ENCODE measurements around the gene INO80C.
"Not testable (repeated sequence)": the region's sequence is repeated elsewhere in the genome, so short reads cannot be mapped to it uniquely, and the experiment has no call there.

The INO80C gene

DNA sequence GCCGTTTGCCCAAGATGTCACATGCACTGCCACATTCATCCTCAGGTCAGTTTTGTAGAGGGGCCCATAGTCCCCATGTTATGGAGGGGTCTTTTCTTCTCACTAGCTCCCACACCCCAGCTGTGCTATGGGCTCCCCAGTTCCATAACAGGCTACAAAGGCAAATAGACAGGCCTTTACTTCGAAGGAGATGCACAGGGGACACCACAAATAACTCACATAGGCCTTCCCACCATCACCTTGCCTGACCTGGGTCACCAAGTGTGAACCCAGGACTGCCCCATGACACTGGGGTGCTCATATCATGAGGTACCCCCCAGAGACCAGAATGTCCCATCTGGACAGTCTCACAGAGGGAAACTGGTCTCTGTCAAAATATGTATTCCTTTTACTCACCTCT lies 15.0 kb upstream of the INO80C start:
- DNase-seq, result no peak

- DNase-seq, result no peak
Measured at GRCh38 chr18:35511833-35512232, 14.1 kb upstream of the INO80C start.

DNA sequence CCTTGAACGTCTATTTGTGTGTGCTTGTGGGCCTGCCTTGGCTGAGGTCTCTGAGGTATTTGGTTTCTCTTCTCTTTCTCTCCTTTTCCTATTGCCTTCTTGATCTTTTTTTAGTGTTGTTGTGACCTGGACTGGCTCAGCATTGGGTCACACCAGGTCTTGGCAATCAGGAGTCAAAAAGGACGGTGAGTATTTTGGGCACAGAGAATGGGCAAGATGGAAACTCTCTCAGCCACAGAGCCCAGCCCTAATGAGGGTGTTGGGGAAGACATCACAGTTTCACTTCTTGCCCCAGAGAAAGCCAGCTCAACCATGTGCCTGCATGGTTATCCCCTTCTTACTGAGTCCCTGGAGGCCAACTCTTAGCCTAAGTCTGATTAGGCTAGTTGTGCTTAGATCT lies 13.7 kb upstream of the INO80C start:
- DNase-seq, result no peak

GRCh38 chr18:35510076-35510651 lies 12.4 kb upstream of the INO80C start:
- DNase-seq, result no peak

DNA sequence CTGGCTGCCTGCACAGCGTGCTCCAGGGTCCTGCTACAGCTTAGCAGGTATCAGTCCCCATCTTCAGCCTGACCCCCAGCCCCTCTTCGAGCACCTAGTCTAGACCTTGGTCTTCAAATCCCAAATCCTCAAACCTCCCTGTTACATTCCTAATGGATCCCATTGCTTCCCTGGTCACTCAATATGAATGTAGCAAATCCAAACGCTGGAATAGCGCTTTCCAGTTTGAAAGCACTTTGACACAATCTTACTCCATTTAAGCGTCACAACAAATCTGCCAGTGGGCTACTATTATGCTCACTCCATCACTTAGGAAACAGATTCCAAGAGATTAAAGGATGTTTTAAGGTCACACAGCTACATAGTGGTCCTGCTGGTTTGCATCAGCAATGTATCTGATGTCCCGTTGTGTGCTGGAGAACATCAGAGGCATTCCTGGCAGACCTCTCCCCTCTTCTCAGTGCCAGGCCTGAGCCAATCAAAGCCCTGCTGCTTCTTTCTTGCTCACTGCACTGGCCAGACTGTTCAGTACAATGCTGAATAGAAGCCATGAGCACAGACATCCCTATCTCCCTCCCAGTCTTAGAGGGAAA lies 11.1 kb upstream of the INO80C start:
- no peak for DNase-seq

GRCh38 chr18:35508030-35508429 lies 10.3 kb upstream of the INO80C start:
- DNase-seq, result no peak

DNA sequence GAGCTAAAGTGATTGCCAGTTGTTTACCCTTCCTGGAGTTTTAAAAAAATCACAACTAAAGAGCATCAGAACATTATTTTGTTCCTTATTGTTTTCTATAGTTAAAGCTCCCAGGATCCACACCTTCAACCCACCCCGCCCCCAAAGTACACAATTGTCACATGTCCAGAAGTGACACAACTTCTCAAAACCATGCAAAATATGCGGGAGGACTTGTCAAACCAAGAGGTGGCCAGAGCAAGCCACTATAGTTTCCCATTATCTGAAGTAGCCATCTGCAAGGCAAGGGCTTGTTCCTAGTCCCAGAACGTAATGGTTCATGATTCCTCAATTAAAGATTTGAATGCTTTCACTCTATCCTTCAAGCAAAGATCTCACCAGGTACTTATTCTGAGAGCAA lies 9.9 kb upstream of the INO80C start:
- DNase-seq, result no peak

DNA sequence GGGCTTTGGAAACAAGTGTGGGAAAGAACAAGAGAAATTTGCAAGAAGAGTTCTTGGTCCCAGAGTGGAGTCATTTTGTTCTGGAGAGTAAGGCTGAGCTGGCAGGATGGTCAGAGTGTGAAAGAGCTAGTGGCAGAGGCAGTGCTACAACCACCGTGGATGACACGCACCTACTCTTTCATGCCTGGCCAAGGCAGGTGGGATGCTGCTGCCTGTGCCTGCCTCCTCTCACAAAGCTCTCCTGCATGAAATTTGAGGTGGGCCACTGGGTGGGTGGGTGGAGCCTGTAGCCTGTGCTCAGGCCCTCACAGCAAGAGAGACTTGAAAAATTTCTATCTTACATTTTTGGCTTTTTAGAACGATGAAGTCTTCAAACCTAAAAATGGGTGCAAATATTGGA lies 9.4 kb upstream of the INO80C start:
- DNase-seq, result no peak

GRCh38 chr18:35506024-35506712 lies 8.4 kb upstream of the INO80C start:
- no peak for DNase-seq

DNA sequence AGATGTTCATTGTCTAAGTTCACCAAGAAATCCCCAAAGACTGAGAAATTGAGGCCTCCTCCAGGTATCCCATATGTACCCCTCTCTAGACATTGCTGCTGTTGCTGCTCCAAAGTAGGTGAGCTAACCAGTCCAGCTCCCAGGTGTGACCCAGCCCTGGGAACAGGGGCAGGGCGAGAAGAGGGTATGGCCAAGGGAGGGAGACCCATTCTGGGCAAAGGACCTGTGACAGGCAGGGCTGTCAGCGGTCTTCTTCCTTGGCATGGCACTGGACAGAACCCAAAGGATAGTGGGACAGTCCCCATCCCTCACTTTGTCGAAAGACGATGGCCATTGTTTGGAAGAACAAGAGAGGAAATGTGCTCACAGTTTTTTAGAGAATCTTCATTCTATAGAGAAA lies 7.2 kb upstream of the INO80C start:
- no peak for DNase-seq

- DNase-seq, result no peak
Measured at GRCh38 chr18:35502052-35502451, 4.3 kb upstream of the INO80C start.

DNA sequence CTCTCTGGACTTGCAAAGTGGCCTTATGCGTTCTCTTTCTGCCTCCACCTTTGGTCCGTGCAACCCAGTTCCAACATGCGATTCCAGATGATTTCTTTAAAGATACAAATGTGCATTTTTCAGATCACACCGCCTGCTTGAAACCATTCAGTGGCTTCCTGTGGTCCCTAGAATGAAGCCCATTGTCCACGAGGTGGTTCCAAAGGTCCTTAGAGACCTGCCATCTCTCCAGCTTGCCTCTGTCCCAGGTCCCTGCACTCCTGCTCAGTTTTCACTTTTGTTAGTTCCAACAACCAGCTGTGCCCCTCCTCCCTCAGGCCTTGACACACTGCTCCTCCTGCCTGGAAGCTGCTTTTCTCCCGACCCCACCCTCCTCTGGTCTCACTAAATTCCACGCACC lies 3.6 kb upstream of the INO80C start:
- DNase-seq, result no peak

GRCh38 chr18:35500113-35500512 lies 2.4 kb upstream of the INO80C start:
- no peak for DNase-seq

DNA sequence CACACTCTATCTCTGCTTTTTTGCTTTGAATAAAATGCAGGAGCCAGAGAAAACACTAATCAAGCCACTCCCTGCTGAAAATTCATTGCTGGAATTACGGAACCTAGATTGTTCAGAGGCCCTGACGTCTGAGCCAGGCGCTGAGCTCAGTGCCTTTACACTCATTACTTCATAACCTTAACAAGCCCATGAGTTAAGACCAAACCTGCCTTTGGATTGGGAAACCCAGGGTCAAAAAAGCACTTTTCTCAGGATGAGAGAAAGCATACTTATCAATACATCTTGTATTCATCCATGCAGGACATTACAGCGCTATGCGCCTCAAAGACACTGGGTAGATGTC lies 762 bp downstream of the INO80C start:
- DNase-seq, result no peak

DNA sequence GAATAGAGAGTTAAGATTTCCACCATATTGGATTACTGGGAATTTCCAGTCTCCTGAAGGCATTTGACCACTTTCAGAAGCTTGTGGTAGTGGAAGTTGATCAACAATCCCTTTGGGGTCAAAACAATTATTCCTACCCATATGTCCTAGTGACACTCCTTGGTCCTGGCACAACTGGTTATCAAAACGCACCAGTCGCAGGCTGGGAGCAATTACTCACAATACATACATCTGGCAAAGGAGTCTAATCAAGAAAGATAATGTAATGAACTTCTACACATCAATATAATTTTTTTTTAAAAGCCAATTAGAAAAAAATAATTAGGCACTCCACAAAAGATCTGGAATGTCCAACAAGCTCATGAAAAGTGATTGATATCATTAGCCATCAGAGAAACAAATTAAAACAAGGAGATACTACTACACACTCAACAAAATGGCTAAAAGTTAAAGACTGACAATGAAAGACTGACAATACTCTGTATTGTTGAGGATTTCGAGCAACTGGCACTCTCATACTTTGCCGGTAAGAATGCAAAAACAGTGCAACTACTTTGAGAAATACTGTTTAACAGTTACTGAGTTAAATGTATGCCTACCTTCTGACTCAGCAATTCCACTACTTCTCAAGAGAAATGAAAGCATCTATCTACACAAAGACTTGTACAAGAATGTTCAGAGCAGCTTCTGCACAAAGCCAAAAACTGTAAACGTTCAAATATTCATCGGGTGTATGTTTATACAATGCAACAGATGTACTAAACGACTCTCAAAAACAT lies 2.0 kb downstream of the INO80C start:
- DNase-seq, result no peak

GRCh38 chr18:35494251-35495220 lies 3.2 kb downstream of the INO80C start:
- no peak for DNase-seq

DNA sequence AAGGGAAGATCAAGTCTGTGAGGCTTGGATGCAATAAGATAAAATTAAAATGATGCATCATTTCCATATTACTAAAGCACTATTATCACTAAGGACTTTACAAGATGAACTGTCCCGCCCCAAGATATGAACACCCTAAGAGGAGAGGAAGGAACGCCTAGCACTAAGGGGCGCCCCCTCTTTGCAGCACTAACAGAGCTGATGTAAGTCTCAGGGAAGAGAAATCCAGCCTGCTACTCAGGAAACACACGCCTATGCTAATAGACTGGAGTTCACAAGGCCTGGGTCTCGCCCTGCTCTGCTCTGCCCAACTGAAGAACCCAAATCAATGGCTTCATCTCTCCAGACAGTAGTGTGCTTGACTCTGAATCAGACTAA lies 6.1 kb downstream of the INO80C start:
- DNase-seq, result no peak

- no peak for DNase-seq
Measured at GRCh38 chr18:35490894-35491699, 6.7 kb downstream of the INO80C start.

DNA sequence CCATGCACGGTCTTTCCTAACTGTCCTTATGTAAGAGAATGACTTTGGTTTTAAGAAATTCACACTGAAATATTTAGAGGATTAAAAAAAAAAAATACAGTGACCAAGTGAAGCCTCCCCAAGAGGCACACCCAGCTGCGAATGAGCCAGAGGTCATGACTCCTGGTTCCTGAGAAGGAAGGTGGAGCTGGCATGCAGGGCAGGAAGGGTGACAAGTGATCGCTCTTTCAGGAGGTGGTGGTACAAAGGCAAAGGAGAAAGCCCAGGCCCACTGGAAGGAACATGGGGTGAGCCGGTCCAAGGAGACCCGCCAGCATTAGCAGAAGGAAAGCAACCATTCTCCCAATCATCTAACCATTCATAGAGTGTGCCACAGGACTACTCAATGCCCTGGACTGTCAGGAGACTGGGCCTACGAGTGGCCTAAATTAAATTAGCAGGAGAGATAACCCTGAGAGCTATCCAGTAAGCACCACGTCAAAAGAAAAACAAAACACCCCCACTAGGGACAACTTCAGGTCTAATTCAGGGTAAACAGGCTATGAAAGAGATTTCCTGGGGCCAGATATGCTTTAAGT lies 7.8 kb downstream of the INO80C start:
- no peak for DNase-seq

- DNase-seq, result not testable (repeated sequence)
Measured at GRCh38 chr18:35489281-35489680, 8.5 kb downstream of the INO80C start.

DNA sequence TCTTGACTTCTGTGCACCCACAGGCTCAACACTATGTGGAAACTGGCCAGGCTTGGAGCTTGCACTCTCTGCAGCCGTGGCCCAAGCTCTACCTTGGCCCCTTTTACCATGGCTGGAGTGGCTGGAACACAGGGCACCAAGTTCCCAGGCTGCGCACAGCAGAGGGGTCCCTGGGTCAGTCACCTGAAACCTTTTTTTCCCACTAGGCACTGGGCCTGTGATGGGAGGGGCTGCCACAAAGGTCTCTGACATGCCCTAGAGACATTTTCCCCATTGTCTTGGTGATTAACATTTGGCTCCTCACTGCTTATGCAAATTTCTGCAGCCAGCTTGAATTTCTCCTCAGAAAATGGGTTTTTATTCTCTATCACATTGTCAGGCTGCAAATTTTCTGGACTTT lies 9.4 kb downstream of the INO80C start:
- DNase-seq, result not testable (repeated sequence)

DNA sequence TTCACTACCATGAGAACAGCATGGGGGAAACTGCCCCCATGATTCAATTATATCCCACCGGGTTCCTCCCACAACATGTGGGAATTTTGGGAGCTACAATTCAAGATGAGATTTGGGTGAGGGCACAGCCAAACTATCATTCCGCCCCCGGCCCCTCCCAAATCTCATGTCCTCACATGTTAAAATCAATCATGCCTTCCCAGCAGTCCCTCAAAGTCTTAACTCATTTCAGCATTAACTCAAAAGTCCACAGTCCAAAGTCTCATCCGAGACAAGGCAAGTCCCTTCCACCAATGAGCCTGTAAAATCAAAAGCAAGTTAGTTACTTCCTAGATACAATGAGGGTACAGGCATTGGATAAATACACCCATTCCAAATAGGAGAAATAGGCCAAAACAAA lies 10.2 kb downstream of the INO80C start:
- DNase-seq, result not testable (repeated sequence)

Data from CD4-positive, alpha-beta T cell treated with Interleukin-10 for 1 hour (primary cell).